ENCODE measurements around the gene PITPNM1. TPM values are rescaled to one million over a fixed set of nuclear protein-coding genes. Genes with fewer than 3 reads are reported as not detected.

The PITPNM1 gene
- total RNA-seq, 2 experiments from 2014 or later: 90.0 to 94.8 TPM

DNA sequence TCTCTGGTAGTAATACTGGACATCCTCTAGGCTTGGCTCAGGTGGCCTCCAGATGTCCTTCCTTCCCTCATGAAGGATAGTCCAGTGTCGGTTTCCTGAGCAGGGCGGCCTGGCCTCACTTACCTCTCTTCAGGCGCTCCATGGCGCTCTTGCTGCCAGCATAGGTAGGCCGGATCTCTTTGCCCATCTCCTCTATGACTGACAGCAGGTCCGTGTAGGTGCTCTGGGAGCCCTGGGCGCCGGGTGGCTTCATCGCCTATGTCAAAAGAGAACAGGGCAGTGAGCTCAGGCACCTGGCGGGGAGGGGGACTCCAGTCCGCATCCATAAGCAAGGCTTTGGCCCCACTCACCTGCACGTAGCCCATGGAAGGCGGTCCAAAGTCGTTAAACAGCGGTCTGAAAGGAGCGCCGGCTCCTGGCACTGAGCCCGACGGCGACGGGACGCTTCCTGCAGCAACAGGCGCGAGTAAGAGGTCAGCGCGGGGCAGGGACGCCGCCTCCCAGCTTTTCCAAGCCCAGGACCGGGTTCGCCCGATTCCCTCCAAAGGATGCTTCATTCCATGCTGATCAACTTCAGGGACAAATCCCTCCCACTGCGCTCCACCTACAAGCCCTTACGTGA is 2.2 kb upstream of the PITPNM1 start:
- ChIA-PET POLR2A (interaction anchor here (0.6 to 1.5 kb wide), 7 partner anchors 22 to 154 kb away, joined by 3 to 7 read pairs (median 4); partner anchors contain the start of genes AIP, POLD4, PTPRCAP and TBC1D10C), CTCF (interaction anchor here (1.1 to 1.3 kb wide), 2 partner anchors 106 to 118 kb away, joined by 3 read pairs; partner anchors contain the start of gene PPP1CA)
- peaks cover 0 to 9% of the 10 kb centered on the region in 2 experiments for H3K27me3 ChIP-seq (ENCODE audit: control insufficient read depth in 1 of 2, insufficient read depth in 2 of 2, low read length in 2 of 2)
- H3K27ac ChIP-seq (ENCODE audit: low read depth in 1 of 2, low read length in 2 of 2): peak overlapping the region; percentile 87 to 97
- H3K4me1 ChIP-seq (ENCODE audit: insufficient read depth, low read length): peaks cover 55% of the 10 kb centered on the region
- intact Hi-C loops (cut with DNase I, micrococcal nuclease): loop anchor here (2.0 to 10.0 kb wide), 8 partner anchors 71 to 265 kb away; partner anchors contain the start of genes PPP1CA (in 2 of the 2), PTPRCAP (in 2 of the 2), CARNS1 (in 1 of the 2) and RPS6KB2 (in 1 of the 2)
- peak overlapping the region; percentile 98 for H3K27ac Mint-ChIP-seq
- H3K4me3 ChIP-seq (ENCODE audit: low read length): peak overlapping the region; percentile 76
- H3K4me1 Mint-ChIP-seq (ENCODE audit: low read depth): peaks cover 48% of the 10 kb centered on the region
- no peak for ATAC-seq (ENCODE audit: poor library complexity)
- H3K27me3 Mint-ChIP-seq: no peaks in the 10 kb centered on the region
- H3K36me3 ChIP-seq (ENCODE audit: insufficient read depth, low read length): peaks cover 19% of the 10 kb centered on the region
- peak in 1 of 14 experiments; percentile 38 for DNase-seq
- TF ChIP-seq, protein P1, sequence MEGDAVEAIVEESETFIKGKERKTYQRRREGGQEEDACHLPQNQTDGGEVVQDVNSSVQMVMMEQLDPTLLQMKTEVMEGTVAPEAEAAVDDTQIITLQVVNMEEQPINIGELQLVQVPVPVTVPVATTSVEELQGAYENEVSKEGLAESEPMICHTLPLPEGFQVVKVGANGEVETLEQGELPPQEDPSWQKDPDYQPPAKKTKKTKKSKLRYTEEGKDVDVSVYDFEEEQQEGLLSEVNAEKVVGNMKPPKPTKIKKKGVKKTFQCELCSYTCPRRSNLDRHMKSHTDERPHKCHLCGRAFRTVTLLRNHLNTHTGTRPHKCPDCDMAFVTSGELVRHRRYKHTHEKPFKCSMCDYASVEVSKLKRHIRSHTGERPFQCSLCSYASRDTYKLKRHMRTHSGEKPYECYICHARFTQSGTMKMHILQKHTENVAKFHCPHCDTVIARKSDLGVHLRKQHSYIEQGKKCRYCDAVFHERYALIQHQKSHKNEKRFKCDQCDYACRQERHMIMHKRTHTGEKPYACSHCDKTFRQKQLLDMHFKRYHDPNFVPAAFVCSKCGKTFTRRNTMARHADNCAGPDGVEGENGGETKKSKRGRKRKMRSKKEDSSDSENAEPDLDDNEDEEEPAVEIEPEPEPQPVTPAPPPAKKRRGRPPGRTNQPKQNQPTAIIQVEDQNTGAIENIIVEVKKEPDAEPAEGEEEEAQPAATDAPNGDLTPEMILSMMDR (IDR thresholded peaks at IDR 0.05): no peak
- H3K9me3 Mint-ChIP-seq: no peaks in the 10 kb centered on the region
- H3K4me3 Mint-ChIP-seq: peak overlapping the region; percentile 93
- peaks cover 26% of the 10 kb centered on the region for H3K36me3 Mint-ChIP-seq (ENCODE audit: low read depth)
- no peaks in the 10 kb centered on the region for H3K9me3 ChIP-seq (ENCODE audit: control insufficient read depth in 1 of 2, insufficient read depth in 1 of 2, low read length in 2 of 2)

DNA sequence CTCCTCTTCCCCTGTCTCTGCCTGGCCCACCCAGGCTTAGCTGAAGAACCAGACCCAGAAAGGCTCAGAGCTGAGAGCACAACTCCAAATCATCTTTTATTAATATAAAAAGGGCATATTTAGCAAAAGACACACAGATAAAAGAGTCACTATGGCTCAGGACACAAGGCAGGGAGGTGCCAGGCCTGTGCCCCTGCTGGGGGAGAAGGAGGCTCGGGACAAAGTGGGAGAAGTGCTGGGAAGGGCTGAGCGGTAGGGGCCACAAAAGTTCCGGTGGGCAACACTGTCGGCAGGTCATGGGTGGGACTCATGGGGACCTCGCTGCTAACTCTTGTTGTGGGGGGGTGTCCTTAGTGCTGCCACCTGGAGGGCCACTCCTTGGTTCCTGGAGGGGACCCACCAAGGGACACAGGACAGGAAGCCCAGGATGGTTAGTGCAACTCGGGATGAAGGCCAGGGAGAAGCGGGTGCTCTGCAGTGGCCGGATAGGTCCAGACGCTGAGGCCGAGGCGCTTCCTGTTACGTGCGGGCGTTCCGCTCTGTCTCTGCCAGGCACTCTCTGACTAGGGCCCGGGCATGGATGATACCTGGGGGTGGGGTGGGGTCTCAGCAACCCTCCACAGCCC is 1.4 kb upstream of the PITPNM1 start:
- H3K4me3 Mint-ChIP-seq: peak overlapping the region; percentile 93
- CTCF ChIA-PET: interaction anchor here (0.8 to 1.9 kb wide), 9 partner anchors 37 to 189 kb away, joined by 3 to 8 read pairs (median 4); partner anchors contain the start of genes RAD9A and TMEM134
- Histone ChIP-seq H3K4me3 (ENCODE audit: low read length) (no peak overlapping the region), H3K27ac (ENCODE audit: low read depth in 1 of 2, low read length in 2 of 2) (peak overlapping the region; percentile 71 to 97), H3K9me3 (ENCODE audit: control insufficient read depth in 1 of 2, insufficient read depth in 1 of 2, low read length in 2 of 2) (no peaks in the 10 kb centered on the region), H3K27me3 (ENCODE audit: control insufficient read depth in 1 of 2, insufficient read depth in 2 of 2, low read length in 2 of 2) (peaks cover 0 to 3% of the 10 kb centered on the region in 2 experiments), H3K4me1 (ENCODE audit: insufficient read depth, low read length) (peaks cover 59% of the 10 kb centered on the region), H3K36me3 (ENCODE audit: insufficient read depth, low read length) (peaks cover 27% of the 10 kb centered on the region)
- H3K4me1 Mint-ChIP-seq (ENCODE audit: low read depth): peaks cover 48% of the 10 kb centered on the region
- POLR2A ChIA-PET: interaction anchor here (1.0 to 3.0 kb wide), 9 partner anchors 21 to 153 kb away, joined by 3 to 35 read pairs (median 7); partner anchors contain the start of genes AIP, POLD4, PPP1CA and PTPRCAP
- H3K27ac Mint-ChIP-seq: peak overlapping the region; percentile 98
- H3K9me3 Mint-ChIP-seq: no peaks in the 10 kb centered on the region
- no peaks in the 10 kb centered on the region for H3K27me3 Mint-ChIP-seq
- intact Hi-C loops (cut with DNase I, micrococcal nuclease): loop anchor here (1.0 to 10.0 kb wide), 12 partner anchors 23 to 264 kb away; partner anchors contain the start of genes AIP (in 2 of the 2), PPP1CA (in 2 of the 2), PTPRCAP (in 2 of the 2) and TMEM134 (in 2 of the 2)
- peaks cover 30% of the 10 kb centered on the region for H3K36me3 Mint-ChIP-seq (ENCODE audit: low read depth)
- peak in 1 of 14 experiments; percentile 60 for DNase-seq
- TF ChIP-seq, protein P1 (IDR thresholded peaks at IDR 0.05): peak; percentile 64
- no peak for ATAC-seq (ENCODE audit: poor library complexity)

Measured in CD4-positive, alpha-beta T cell (primary cell).